PC-9 (cell line): Measurements from ENCODE around the gene DPY19L3.

ENCODE experiments used
- CTCF ChIP-seq: fragments of 200-600 bp; sonication (generic); conservative IDR thresholded peaks from 2 replicates; pipeline ENCODE4 v1.6.1; 2017; ENCODE audit warnings: mixed run types, antibody characterized with exemption, mild to moderate bottlenecking, moderate library complexity
- EZH2 ChIP-seq: fragments of 200-600 bp; sonication (generic); IDR thresholded peaks from 2 replicates; pipeline ENCODE4 v1.8.0; 2017; ENCODE audit warnings: antibody characterized with exemption, low read depth

DNA sequence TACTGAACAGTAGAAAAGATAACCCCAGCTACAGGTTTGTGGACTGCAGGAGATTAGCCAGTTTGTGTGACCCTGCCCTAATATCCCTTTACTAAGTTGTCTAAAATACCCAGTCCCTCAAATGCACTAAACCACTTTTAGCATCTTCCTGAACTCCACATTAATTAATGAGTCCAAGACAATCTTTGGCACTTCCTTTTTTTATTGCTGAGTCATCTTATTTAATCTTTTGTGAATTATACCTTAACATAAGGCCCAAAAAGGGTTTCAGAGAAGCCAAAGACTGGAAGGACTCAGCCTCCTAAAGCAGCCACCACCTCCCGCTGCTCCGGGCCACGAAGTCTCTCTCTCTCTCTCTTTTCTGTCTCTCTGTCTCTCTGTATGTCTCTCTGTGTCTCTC, 126.7 kb downstream of the DPY19L3 start:
- TF ChIP-seq CTCF (no peak), EZH2 (no peak)
